Naive thymus-derived CD4-positive, alpha-beta T cell (primary cell): ENCODE measurements around the gene CTNNBIP1. TPM values are rescaled to one million over a fixed set of nuclear protein-coding genes. Genes with fewer than 3 reads are reported as not detected.
A peak's percentile ranks its signal among the peaks of the same experiment; 100 is the strongest.

Source experiments
- ATAC-seq: fragments of 150-1000 bp; cut with Tn5 transposase; 2 replicates; pipeline ENCODE4 v1.10.0; 2021; ENCODE audit warnings: mild to moderate bottlenecking, moderate library complexity
- CTCF ChIA-PET: fragments of 350-600 bp; sonication (Branson Sonifier 250); formaldehyde crosslinking; loops from one replicate; lab custom pipeline; 2021; ENCODE audit warnings: antibody characterized with exemption; lab: Charles Lee
- POLR2A ChIA-PET: fragments of 350-600 bp; sonication (Branson Sonifier 250); formaldehyde crosslinking; loops from one replicate; lab custom pipeline; 2021; ENCODE audit warnings: antibody characterized with exemption, inconsistent platforms; lab: Charles Lee
- DNase-seq, 9 donors: peaks; one replicate each; pipeline versions ENCODE4 v3.0.0 to v3.0.0-alpha.2; 2020 to 2022; ENCODE audit warnings: mixed read lengths in 1 of 9
- H3K27ac ChIP-seq: one replicate; pipeline ENCODE4 v1.7.0; 2013; ENCODE audit warnings: mild to moderate bottlenecking, low read depth, low read length, moderate library complexity
- H3K27me3 ChIP-seq, 2 donors: one replicate each; pipeline ENCODE4 v1.7.0; 2013; ENCODE audit warnings: low read length in 2 of 2, mild to moderate bottlenecking in 2 of 2, moderate library complexity in 2 of 2; ENCODE audit not compliant: control insufficient read depth in 2 of 2, insufficient read depth in 2 of 2
- H3K36me3 ChIP-seq, 3 experiments: 1 replicate in 2 of 3; 2 replicates in 1 of 3; pipeline ENCODE4 v1.7.0; 2013; ENCODE audit warnings: low read length in 3 of 3, mild to moderate bottlenecking in 3 of 3, moderate library complexity in 1 of 3; ENCODE audit not compliant: insufficient read depth in 3 of 3, control insufficient read depth in 2 of 3
- H3K4me1 ChIP-seq, 2 donors: one replicate each; pipeline ENCODE4 v1.7.0; 2013; ENCODE audit warnings: low read length in 2 of 2, mild to moderate bottlenecking in 2 of 2, moderate library complexity in 1 of 2; ENCODE audit not compliant: control insufficient read depth in 2 of 2, insufficient read depth in 2 of 2
- H3K4me3 ChIP-seq: 2 replicates; pipeline ENCODE4 v1.7.0; 2013; ENCODE audit warnings: mild to moderate bottlenecking, low read length
- H3K9me3 ChIP-seq, 3 experiments: 1 replicate in 2 of 3; 2 replicates in 1 of 3; pipeline ENCODE4 v1.7.0; 2013; ENCODE audit warnings: low read length in 3 of 3; ENCODE audit not compliant: control insufficient read depth in 2 of 3
- H3K27ac Mint-ChIP-seq, 9 donors: one replicate each; pipeline ENCODE4 v1.8.0; 2020 to 2022; ENCODE audit warnings: mixed read lengths in 9 of 9, mild to moderate bottlenecking in 8 of 9, moderate library complexity in 5 of 9, inconsistent platforms in 2 of 9
- H3K27me3 Mint-ChIP-seq, 5 donors: one replicate each; pipeline ENCODE4 v1.8.0; 2021 to 2022; ENCODE audit warnings: mixed read lengths in 5 of 5, mild to moderate bottlenecking in 1 of 5
- H3K36me3 Mint-ChIP-seq, 5 donors: one replicate each; pipeline ENCODE4 v1.8.0; 2020 to 2022; ENCODE audit warnings: mixed read lengths in 5 of 5, mild to moderate bottlenecking in 3 of 5, inconsistent platforms in 1 of 5
- H3K4me1 Mint-ChIP-seq, 7 donors: one replicate each; pipeline ENCODE4 v1.8.0; 2020 to 2022; ENCODE audit warnings: mixed read lengths in 7 of 7, mild to moderate bottlenecking in 3 of 7, inconsistent platforms in 1 of 7
- H3K4me3 Mint-ChIP-seq, 10 donors: one replicate each; pipeline ENCODE4 v1.8.0; 2020 to 2022; ENCODE audit warnings: mild to moderate bottlenecking in 10 of 10, mixed read lengths in 10 of 10, moderate library complexity in 6 of 10, inconsistent platforms in 2 of 10
- H3K9me3 Mint-ChIP-seq, 11 donors: one replicate each; pipeline ENCODE4 v1.8.0; 2020 to 2022; ENCODE audit warnings: mixed read lengths in 11 of 11, mild to moderate bottlenecking in 4 of 11, inconsistent platforms in 1 of 11, moderate library complexity in 1 of 11
- intact Hi-C, 2 donors: fragments of 100-400 bp; cut with micrococcal nuclease; formaldehyde crosslinking; loops; one replicate each; pipeline ENCODE4 v1.15.1; 2023
- polyA plus RNA-seq, 2 donors: library from polyadenylated mRNA; unstranded; fragments of 300-500 nt; fragmentation: Illumina TruSeq; gene quantifications; one replicate each; pipeline ENCODE4 v1.2.3, GENCODE V29; 2021
- total RNA-seq, 6 experiments: library from RNA in 5 of 6; stranded (reverse) in 5 of 6; gene quantifications; 1 replicate in 5 of 6; 2 replicates in 1 of 6; pipeline ENCODE4 v1.2.3 and lab custom pipeline; 2021 to 2026

CTNNBIP1 gene
- total and polyA plus RNA-seq, 7 experiments from 2014 or later: 5.3 to 17.2 (median 7.2) TPM

DNA sequence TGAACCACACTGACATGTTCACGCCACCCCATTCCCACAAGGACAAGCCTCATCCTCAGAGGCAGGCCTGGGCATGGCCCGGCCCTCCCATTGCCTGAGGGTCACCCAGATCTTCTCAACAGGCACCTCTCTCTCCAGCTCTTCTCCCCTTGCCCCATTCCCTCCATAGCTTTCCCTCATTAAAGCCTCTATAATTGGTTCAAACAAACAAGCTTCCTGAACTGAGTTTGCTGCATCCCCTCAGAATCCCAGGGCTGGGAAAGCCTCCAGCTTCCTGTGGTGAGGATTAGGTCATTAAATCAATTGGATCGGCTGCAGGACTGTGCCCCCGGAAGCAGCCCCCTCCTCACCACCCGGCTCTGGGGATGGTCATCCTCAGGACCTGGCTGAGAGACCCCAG is 18.9 kb downstream of the CTNNBIP1 start:
- Histone ChIP-seq H3K27ac (no peak overlapping the region), H3K4me3 (no peak overlapping the region), H3K9me3 (no peaks in the 10 kb centered on the region), H3K4me1 (no peaks in the 10 kb centered on the region), H3K27me3 (no peaks in the 10 kb centered on the region), H3K36me3 (no peaks in the 10 kb centered on the region)
- ChIA-PET POLR2A (no interaction called here), CTCF (interaction anchor here (0.7 to 0.8 kb wide), 2 partner anchors 14 to 1288 kb away, joined by 3 to 5 read pairs; no protein-coding TSS in a partner anchor)
- Mint-ChIP-seq H3K4me3 (no peak overlapping the region), H3K27ac (no peak overlapping the region), H3K4me1 (peaks cover 0 to 23% (median 6%) of the 10 kb centered on the region in 7 donors), H3K36me3 (peaks cover 0 to 10% (median 0%) of the 10 kb centered on the region in 5 donors), H3K27me3 (no peaks in the 10 kb centered on the region), H3K9me3 (no peaks in the 10 kb centered on the region)
- intact Hi-C loops: no loop called here
- ATAC-seq (no peak), DNase-seq (no peak)

DNA sequence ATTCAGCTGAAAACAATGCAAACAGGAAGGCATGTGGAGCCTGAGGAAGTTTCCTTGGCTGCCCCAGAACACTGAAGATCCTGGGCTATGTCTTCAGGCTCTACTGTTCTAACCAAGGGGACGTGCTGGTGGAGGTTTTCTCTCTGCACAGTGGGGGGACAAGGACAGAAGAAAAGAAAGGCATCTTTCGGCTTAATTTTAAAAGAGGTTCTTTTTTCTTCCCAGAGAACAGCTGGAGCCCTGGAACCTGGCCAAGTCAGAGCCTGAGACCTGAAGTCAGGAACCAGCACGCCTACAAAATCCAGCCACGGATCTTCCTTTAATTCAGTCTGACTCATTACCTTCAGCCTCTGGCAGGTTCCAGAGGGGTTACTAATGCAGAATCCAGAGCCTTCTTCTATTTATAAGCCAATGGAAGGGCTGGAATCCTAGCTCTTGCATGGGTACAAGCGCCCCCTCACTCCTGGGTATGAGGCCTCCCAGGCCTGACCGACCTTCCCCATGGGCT is 19.8 kb downstream of the CTNNBIP1 start:
- H3K9me3 Mint-ChIP-seq: no peaks in the 10 kb centered on the region
- intact Hi-C loops: no loop called here
- H3K36me3 Mint-ChIP-seq: peaks cover 0 to 11% (median 0%) of the 10 kb centered on the region in 5 donors
- no peaks in the 10 kb centered on the region for H3K4me1 ChIP-seq
- ATAC-seq: no peak
- no peak overlapping the region for H3K4me3 ChIP-seq
- H3K27ac ChIP-seq: no peak overlapping the region
- no peaks in the 10 kb centered on the region for H3K27me3 ChIP-seq
- no peaks in the 10 kb centered on the region for H3K36me3 ChIP-seq
- H3K4me1 Mint-ChIP-seq: peaks cover 0 to 23% (median 6%) of the 10 kb centered on the region in 7 donors
- peak overlapping the region in 2 of 9 donors; percentile 46 to 56 for H3K27ac Mint-ChIP-seq
- no peaks in the 10 kb centered on the region for H3K27me3 Mint-ChIP-seq
- CTCF ChIA-PET: interaction anchor here (0.7 to 0.8 kb wide), 2 partner anchors 13 to 1289 kb away, joined by 3 to 5 read pairs; no protein-coding TSS in a partner anchor
- no peak for DNase-seq
- no peaks in the 10 kb centered on the region for H3K9me3 ChIP-seq
- POLR2A ChIA-PET: no interaction called here
- H3K4me3 Mint-ChIP-seq: no peak overlapping the region

- peaks cover 0 to 13% (median 0%) of the 10 kb centered on the region in 5 donors for H3K36me3 Mint-ChIP-seq
- no peaks in the 10 kb centered on the region for H3K27me3 ChIP-seq
- H3K4me1 Mint-ChIP-seq: peaks cover 0 to 23% (median 7%) of the 10 kb centered on the region in 7 donors
- no peaks in the 10 kb centered on the region for H3K27me3 Mint-ChIP-seq
- intact Hi-C loops: no loop called here
- no peak for ATAC-seq
- no peaks in the 10 kb centered on the region for H3K4me1 ChIP-seq
- ChIA-PET CTCF (no interaction called here), POLR2A (no interaction called here)
- no peaks in the 10 kb centered on the region for H3K9me3 ChIP-seq
- H3K4me3 Mint-ChIP-seq: no peak overlapping the region
- no peak for DNase-seq
- peak overlapping the region in 2 of 9 donors; percentile 25 to 33 for H3K27ac Mint-ChIP-seq
- H3K36me3 ChIP-seq: no peaks in the 10 kb centered on the region
- no peaks in the 10 kb centered on the region for H3K9me3 Mint-ChIP-seq
- no peak overlapping the region for H3K4me3 ChIP-seq
- no peak overlapping the region for H3K27ac ChIP-seq
These were observed 20.7 kb downstream of the CTNNBIP1 start for GRCh38 chr1:9889411-9889810.

GRCh38 chr1:9888886-9889285 is 21.2 kb downstream of the CTNNBIP1 start:
- Histone ChIP-seq H3K27me3 (no peaks in the 10 kb centered on the region), H3K9me3 (no peaks in the 10 kb centered on the region), H3K27ac (no peak overlapping the region), H3K36me3 (no peaks in the 10 kb centered on the region), H3K4me3 (no peak overlapping the region), H3K4me1 (no peaks in the 10 kb centered on the region)
- ATAC-seq (no peak), DNase-seq (no peak)
- CTCF ChIA-PET: no interaction called here
- H3K36me3 Mint-ChIP-seq: peaks cover 0 to 13% (median 0%) of the 10 kb centered on the region in 5 donors
- intact Hi-C loops: no loop called here
- H3K9me3 Mint-ChIP-seq: no peaks in the 10 kb centered on the region
- POLR2A ChIA-PET: no interaction called here
- H3K27ac Mint-ChIP-seq: no peak overlapping the region
- H3K27me3 Mint-ChIP-seq: no peaks in the 10 kb centered on the region
- H3K4me1 Mint-ChIP-seq: peaks cover 0 to 22% (median 7%) of the 10 kb centered on the region in 7 donors
- H3K4me3 Mint-ChIP-seq: no peak overlapping the region

GRCh38 chr1:9887070-9887469 is 23.0 kb downstream of the CTNNBIP1 start:
- ATAC-seq (no peak), DNase-seq (no peak)
- no peaks in the 10 kb centered on the region for H3K27me3 ChIP-seq
- intact Hi-C loops: no loop called here
- Mint-ChIP-seq H3K27me3 (no peaks in the 10 kb centered on the region), H3K36me3 (peaks cover 0 to 12% (median 0%) of the 10 kb centered on the region in 5 donors), H3K4me1 (peaks cover 7 to 21% (median 12%) of the 10 kb centered on the region in 7 donors), H3K4me3 (no peak overlapping the region), H3K9me3 (no peaks in the 10 kb centered on the region), H3K27ac (no peak overlapping the region)
- no peak overlapping the region for H3K4me3 ChIP-seq
- H3K4me1 ChIP-seq: peaks cover 0 to 16% of the 10 kb centered on the region in 2 donors
- POLR2A ChIA-PET: no interaction called here
- no peaks in the 10 kb centered on the region for H3K9me3 ChIP-seq
- no peaks in the 10 kb centered on the region for H3K36me3 ChIP-seq
- CTCF ChIA-PET: interaction anchor here (0.7 kb wide), 1 partner anchor 236 kb away, joined by 3 read pairs; no protein-coding TSS in a partner anchor
- no peak overlapping the region for H3K27ac ChIP-seq

DNA sequence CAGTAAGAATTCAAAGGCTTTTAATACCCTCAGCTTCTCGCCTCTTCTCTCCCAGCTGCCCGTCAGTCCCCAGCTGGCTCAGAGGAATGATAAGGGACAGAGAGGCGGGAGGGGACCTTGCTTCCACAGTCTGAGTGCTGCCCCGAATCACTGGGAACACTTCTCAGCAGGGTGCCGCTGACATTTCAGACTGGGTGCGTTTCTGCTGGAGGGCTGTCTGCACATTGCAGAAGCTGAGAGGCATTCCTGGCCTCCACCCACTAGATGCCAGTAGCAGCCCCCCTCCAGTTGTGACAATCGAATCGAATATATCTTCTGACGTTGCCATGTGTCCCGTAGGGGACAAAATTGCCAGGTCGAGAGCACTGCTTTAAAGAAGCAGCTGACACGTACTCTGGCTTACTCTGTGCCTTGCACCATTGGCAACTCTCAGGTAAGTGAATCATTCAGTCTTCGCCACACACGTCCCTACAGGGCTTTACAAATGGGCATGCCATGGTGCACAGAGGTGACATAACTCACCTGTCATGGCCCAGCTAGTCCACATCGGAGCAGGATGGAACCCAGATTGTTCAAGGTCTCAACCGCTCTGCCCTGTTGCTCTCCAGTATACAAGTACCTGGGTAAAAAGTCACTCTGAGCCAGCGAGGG is 23.9 kb downstream of the CTNNBIP1 start:
- ATAC-seq (no peak), DNase-seq (no peak)
- peaks cover 9 to 29% (median 18%) of the 10 kb centered on the region in 7 donors for H3K4me1 Mint-ChIP-seq
- Histone ChIP-seq H3K4me3 (no peak overlapping the region), H3K27me3 (no peaks in the 10 kb centered on the region), H3K27ac (no peak overlapping the region), H3K9me3 (no peaks in the 10 kb centered on the region), H3K36me3 (no peaks in the 10 kb centered on the region), H3K4me1 (peaks cover 0 to 23% of the 10 kb centered on the region in 2 donors)
- H3K27ac Mint-ChIP-seq: no peak overlapping the region
- ChIA-PET CTCF (no interaction called here), POLR2A (no interaction called here)
- peaks cover 0 to 12% (median 0%) of the 10 kb centered on the region in 5 donors for H3K36me3 Mint-ChIP-seq
- intact Hi-C loops: no loop called here
- no peaks in the 10 kb centered on the region for H3K9me3 Mint-ChIP-seq
- H3K27me3 Mint-ChIP-seq: no peaks in the 10 kb centered on the region
- H3K4me3 Mint-ChIP-seq: no peak overlapping the region
